Endothelial cell of umbilical vein (primary cell): ENCODE results near the gene GTSF1L.

ENCODE experiments used
- CTCF ChIP-seq, 2 donors: IDR thresholded peaks; 1 replicate in 1 of 2; 2 replicates in 1 of 2; pipeline ENCODE4 v1.5.1; 2011; ENCODE audit warnings: low read length in 2 of 2, mild to moderate bottlenecking in 2 of 2, moderate library complexity in 2 of 2, control low read depth in 1 of 2, inconsistent platforms in 1 of 2, low read depth in 1 of 2; ENCODE audit not compliant: insufficient read depth in 1 of 2; ENCODE audit errors: extremely low read depth in 1 of 2
- EZH2 ChIP-seq: IDR thresholded peaks from 2 replicates; pipeline ENCODE4 v1.6.1; 2012; ENCODE audit warnings: borderline replicate concordance, low read depth, mild to moderate bottlenecking, moderate library complexity, low read length, inconsistent platforms; ENCODE audit not compliant: severe bottlenecking
- FOS ChIP-seq: IDR thresholded peaks from 2 replicates; pipeline ENCODE4 v1.6.1; 2011; ENCODE audit warnings: mild to moderate bottlenecking, low read length, moderate library complexity, borderline replicate concordance; ENCODE audit not compliant: insufficient read depth
- GATA2 ChIP-seq: IDR thresholded peaks from 2 replicates; pipeline ENCODE4 v1.7.0; 2011; ENCODE audit warnings: low read depth, mild to moderate bottlenecking, moderate library complexity, mixed read lengths, low read length; ENCODE audit not compliant: insufficient read length, insufficient read depth
- JUN ChIP-seq: IDR thresholded peaks from 2 replicates; pipeline ENCODE4 v1.6.1; 2011; ENCODE audit warnings: borderline replicate concordance, low read depth; ENCODE audit not compliant: insufficient read length, insufficient read depth
- MAX ChIP-seq: IDR thresholded peaks from 2 replicates; pipeline ENCODE4 v1.6.1; 2011; ENCODE audit not compliant: insufficient read depth, insufficient read length
- MYC ChIP-seq: IDR thresholded peaks from one replicate; pipeline ENCODE4 v1.6.1; 2011; ENCODE audit warnings: mild to moderate bottlenecking, low read depth, low read length
- POLR2A ChIP-seq: IDR thresholded peaks from 2 replicates; pipeline ENCODE4 v1.6.1; 2012; ENCODE audit warnings: low read depth, mild to moderate bottlenecking, control low read depth, low read length
- POLR2AphosphoS5 ChIP-seq: IDR thresholded peaks from 2 replicates; pipeline ENCODE4 v1.6.1; 2012; ENCODE audit warnings: low read depth, mild to moderate bottlenecking, control low read depth, low read length, moderate library complexity; ENCODE audit not compliant: insufficient read depth

- no peak for TF ChIP-seq POLR2A
- no peak for TF ChIP-seq CTCF (IDR thresholded peaks at IDR 0.05; ENCODE audit: extremely low read depth in 1 of 2, insufficient read depth in 1 of 2, low read depth in 1 of 2, low read length in 2 of 2)
- TF ChIP-seq EZH2 = no peak
- no peak for TF ChIP-seq MAX
- TF ChIP-seq POLR2AphosphoS5 = no peak
- no peak for TF ChIP-seq MYC
- TF ChIP-seq JUN = no peak
- TF ChIP-seq GATA2 = no peak
- TF ChIP-seq FOS = no peak
These were observed 3.6 kb downstream of the GTSF1L start for GRCh38 chr20:43723186-43723585.
